ENCODE data around the gene MOK.

GRCh38 chr14:102182936-102183619 lies 121.9 kb downstream of the MOK start:
- no peak for TF ChIP-seq RAD21 (IDR thresholded peaks at IDR 0.05; ENCODE audit: low read length)
- TF ChIP-seq CTCF (conservative IDR thresholded peaks at IDR 0.05; ENCODE audit: low read depth, low read length), result no peak
- TF ChIP-seq POLR2A (IDR thresholded peaks at IDR 0.05; ENCODE audit: low read depth, low read length), result no peak
